PC-9 (cell line): ENCODE results near the gene UBE2O.

Experiments
- EZH2 ChIP-seq: fragments of 200-600 bp; sonication (generic); IDR thresholded peaks from 2 replicates; pipeline ENCODE4 v1.8.0; 2017; ENCODE audit warnings: antibody characterized with exemption, low read depth
- TF ChIP-seq, protein P1 (sequence below): fragments of 200-600 bp; sonication (generic); conservative IDR thresholded peaks from 2 replicates; pipeline ENCODE4 v1.6.1; 2017; ENCODE audit warnings: mixed run types, antibody characterized with exemption, mild to moderate bottlenecking, moderate library complexity

DNA sequence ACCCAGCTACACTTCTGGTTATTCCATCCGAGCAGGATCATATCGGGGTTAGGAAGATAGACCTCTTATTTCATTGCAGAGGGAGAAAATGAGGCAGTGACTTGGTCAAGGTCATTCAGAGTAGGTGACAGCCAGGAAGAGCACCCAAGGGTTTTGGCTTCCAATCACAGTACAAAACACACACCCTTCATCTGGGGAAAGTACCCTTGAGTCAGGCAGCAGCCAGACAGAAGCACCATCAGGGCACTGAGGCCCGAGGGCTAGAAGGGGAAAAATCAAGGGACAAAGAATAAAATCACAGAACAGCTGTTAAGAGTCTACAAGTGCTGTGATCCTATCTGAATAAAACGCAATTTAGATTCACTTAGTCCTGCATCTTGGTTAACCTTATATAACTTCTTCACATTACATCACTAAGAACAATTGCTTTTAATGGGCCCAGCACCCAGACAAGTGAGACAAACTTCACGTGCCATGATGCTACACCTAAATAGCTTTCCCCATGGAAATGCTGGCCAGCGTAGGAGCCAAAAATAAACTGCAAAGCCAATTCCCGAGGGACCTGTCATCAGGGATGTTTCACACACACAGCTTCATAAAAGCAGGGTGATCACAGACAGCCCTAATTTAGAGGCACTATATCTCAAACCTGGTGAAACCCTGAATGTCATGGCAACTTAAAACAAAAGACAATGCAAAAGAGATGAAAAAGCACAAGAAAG is 4.9 kb downstream of the UBE2O start:
- no peak for TF ChIP-seq EZH2
- TF ChIP-seq, protein P1, sequence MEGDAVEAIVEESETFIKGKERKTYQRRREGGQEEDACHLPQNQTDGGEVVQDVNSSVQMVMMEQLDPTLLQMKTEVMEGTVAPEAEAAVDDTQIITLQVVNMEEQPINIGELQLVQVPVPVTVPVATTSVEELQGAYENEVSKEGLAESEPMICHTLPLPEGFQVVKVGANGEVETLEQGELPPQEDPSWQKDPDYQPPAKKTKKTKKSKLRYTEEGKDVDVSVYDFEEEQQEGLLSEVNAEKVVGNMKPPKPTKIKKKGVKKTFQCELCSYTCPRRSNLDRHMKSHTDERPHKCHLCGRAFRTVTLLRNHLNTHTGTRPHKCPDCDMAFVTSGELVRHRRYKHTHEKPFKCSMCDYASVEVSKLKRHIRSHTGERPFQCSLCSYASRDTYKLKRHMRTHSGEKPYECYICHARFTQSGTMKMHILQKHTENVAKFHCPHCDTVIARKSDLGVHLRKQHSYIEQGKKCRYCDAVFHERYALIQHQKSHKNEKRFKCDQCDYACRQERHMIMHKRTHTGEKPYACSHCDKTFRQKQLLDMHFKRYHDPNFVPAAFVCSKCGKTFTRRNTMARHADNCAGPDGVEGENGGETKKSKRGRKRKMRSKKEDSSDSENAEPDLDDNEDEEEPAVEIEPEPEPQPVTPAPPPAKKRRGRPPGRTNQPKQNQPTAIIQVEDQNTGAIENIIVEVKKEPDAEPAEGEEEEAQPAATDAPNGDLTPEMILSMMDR = no peak
